COLO668 (cell line): ENCODE measurements around the gene CASZ1.

Experiments used
- DNase-seq: peaks from one replicate; lab custom pipeline; 2025; ENCODE audit not compliant: unreplicated experiment; lab: John Stamatoyannopoulos, UW

CASZ1 gene

DNA sequence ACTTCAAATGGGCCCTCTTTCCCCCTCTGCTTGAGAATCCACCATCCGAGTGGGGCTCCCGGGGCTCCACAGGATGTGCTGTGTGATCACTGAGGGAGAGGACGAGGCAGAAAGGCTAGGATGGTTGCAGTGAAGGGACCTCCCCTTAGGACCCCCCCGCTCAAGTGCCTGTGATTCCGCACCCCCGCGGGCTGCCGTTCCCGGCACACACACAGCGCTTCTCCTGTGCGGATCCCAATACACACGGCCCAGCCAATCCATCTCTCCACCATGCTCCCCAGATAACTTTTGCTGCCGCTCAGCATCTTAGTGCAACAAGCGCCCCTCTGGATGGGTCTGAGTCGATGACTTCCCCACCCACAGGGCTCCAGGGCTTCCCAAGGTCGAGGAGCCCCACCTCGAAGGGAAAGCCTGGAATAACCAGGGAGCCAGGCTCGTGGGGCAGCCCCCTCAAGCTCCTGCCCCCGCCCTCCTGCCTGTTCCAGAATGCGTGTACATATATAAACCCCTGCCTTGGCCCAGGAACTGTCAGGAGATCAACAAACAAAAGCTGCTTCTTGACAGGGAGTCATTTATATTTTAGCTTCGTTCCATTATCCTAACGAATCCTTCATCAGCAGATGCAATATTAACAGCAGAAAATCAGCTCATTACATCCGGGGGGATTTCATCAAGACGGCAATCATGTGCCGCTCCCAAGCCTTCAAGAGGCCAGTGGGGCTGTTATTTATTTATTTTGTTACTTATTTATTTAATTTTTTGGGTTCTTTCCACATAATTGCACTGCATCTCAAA lies 83.7 kb downstream of the CASZ1 start:
- DNase-seq = no peak

DNA sequence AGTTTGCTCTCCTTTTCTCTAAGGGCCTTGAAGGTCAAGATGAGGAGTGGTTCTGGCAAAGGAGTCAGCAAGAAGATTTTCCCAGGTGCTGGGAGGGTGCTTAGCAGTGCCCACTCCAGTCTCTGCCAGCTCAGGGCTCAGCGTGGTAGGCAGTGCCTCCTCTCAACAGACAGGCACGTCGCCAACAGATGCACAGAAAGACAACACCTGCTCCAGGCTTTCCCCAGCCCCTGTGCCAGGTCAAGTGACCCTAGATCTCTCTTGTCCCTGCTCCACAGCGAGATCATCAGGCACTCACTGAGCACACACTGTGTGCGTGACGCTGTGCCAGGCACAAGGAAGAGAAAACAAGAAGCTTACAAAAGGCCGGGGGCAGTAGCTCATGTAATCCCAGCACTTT lies 86.0 kb downstream of the CASZ1 start:
- peak; percentile 75 for DNase-seq

- DNase-seq = no peak
Measured at GRCh38 chr1:10709646-10710045, 86.8 kb downstream of the CASZ1 start.

DNA sequence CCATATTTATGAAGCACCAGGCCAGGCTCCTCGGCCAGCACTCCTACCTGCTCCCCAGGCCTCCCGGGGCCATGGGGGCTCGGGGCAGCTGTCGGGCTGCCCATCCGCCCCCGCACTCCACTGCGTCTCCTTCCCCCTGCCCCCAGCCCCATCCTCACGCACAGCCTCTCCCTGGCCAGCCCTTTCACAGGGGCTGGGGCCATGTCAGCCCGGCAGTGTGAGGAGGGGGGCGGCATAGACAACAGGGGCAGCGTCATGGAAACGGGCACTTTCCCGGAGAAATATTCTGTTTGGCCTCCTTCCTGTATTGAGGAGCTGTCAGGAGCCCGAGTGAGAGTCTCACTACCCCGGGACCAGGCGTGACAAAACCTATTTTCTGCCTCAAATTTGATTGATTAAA lies 87.3 kb downstream of the CASZ1 start:
- DNase-seq = no peak

DNA sequence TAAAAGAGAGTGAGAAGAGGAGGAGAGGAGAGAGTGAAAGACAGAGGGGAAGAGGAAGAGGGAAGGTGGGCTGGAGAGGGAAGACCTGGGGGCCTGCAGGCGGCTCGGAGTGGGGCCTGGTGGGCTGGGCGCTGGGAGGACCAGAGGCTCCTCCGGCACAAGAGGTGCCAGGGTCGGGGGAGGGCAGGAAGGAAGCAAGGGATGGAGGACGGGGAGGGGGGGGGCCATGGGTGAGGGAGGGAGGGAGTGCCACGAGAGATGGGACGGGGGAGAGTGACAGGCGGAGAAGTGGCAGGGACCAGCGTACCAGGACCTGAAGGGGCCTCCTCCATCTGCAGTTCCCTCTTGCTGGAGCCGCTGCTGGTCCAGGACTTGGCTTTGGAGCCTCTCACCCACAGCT lies 87.7 kb downstream of the CASZ1 start:
- DNase-seq = no peak

DNA sequence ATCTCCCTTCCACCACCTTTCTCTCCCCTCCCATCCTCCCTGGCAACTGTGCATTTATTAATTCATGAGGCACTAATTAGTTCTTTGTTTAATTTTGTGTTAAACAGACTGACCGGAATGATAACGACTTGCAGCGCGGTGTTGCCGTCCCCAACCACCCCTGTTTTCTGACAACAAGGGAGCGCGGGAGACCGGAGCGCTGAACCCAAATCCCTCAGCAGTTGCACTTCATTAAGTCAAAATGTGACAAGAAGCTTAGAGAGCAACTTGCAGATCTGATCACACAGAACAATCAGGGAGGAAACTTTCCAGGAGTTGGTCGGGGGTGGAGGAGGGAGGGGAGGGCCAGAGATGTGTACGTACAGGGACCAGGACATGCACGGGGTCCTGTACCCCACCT lies 89.2 kb downstream of the CASZ1 start:
- DNase-seq = no peak

GRCh38 chr1:10706376-10706913 lies 90.0 kb downstream of the CASZ1 start:
- no peak for DNase-seq

GRCh38 chr1:10705953-10706352 lies 90.5 kb downstream of the CASZ1 start:
- no peak for DNase-seq

DNA sequence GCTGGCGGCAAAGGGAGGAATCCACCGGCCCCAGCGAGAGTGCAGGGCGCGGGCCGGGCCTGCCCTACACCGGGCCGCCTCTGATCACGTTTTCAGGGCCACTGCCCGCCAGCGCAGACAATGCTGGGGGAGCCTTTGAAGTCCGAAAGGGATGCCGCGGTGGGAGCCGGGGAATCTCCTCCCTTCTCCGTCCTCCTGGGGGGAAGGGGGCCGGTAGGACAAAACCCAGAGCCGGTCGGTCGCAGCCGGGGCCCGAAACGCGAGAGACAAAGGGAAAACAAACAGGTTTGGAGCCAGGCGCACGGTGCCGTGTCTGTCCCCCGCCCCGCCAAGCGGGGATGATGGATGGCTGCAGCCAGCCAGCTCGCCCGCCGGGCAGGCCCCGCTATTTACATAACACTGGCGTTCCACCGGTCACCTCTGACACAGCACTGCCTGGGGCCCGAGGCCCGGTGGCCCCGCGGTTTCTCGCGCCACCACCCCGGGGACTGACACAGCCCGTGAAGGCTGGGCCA lies 92.0 kb downstream of the CASZ1 start:
- DNase-seq = peak; percentile 94

DNA sequence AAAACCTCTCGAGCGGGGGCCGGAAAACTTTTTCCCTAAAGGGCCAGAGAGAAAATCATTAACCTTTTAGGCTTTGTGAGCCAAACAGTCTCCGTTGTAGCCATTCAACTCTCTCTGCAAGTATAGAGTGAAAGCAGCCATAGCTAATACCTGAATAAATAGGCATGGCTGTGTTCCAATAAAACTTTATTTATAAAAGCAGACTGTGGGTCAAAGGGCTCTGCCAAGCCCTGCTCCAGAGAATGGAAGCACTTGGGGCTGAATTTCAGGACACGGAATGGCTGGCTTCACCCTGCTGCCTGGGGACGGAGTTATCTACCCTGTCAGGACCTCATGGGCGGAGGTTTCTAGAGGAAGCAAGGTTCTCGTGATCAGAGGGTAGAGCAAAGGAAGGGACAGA lies 92.7 kb downstream of the CASZ1 start:
- DNase-seq = no peak

- no peak for DNase-seq
Measured at GRCh38 chr1:10701145-10701544, 95.3 kb downstream of the CASZ1 start.

- no peak for DNase-seq
Measured at GRCh38 chr1:10699470-10699835, 97.0 kb downstream of the CASZ1 start.

- DNase-seq = no peak
Measured at GRCh38 chr1:10698726-10699469, 97.5 kb downstream of the CASZ1 start.

DNA sequence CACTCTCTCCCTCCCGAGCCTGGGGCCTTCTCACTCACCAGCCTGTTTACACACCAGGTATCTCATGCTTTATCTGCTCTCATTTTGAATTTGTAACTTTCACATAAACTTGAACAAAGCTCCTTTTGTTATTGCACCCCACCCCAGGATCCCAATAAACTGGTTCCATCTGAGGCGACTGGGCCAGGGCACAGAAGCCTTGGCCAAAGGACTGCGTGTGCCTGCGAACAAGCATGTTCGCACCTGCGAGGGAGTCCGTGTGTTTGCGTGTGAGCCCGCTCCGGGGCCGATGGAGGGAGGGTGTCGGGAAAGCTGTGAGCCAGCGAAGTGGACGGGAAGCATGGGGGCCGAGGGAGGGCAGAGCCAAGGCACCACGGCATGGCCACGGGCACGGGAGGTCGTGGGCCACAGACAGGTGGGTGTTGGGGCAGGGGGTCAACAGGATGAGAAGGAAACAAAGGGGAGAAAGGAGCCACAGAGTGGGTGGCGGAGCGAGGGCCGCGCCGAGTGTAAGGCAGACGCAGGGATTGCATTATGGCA lies 98.8 kb downstream of the CASZ1 start:
- no peak for DNase-seq

- no peak for DNase-seq
Measured at GRCh38 chr1:10696977-10697376, 99.5 kb downstream of the CASZ1 start.

GRCh38 chr1:10694633-10695627 lies 101.5 kb downstream of the CASZ1 start:
- peak; percentile 99 for DNase-seq

- DNase-seq = peak; percentile 99
Measured at GRCh38 chr1:10694274-10694632, 102.2 kb downstream of the CASZ1 start.

- DNase-seq = peak; percentile 77
Measured at GRCh38 chr1:10693497-10694273, 102.8 kb downstream of the CASZ1 start.

DNA sequence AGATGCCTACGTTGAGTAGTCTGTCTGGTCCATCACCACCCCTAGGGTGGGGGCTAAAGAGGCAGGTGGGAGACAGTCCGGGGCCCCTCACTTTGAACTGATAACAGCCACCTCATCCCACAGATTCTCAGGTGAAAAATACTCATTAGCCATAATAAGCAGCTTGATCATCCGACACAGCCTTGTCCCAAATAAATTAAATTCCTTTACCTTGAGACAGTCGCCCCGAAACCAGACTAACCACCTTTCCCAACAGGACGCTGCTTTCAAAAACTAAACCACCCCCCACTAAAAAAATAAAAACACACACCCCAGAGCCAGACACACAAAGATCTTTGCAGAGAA lies 103.3 kb downstream of the CASZ1 start:
- no peak for DNase-seq

- DNase-seq = peak; percentile 96
Measured at GRCh38 chr1:10692401-10693021, 103.9 kb downstream of the CASZ1 start.
